ENCODE results near the gene ARSK. TPM values are rescaled to one million over a fixed set of nuclear protein-coding genes. Genes with fewer than 3 reads are reported as not detected.

The ARSK gene
- total RNA-seq, 1 experiment from 2014 or later: 8.5 TPM

GRCh38 chr5:95620870-95621838, 66.3 kb downstream of the ARSK start:
- peak; percentile 74 for DNase-seq
- no peak overlapping the region for H3K23ac ChIP-seq (ENCODE audit: insufficient read length, low read depth, low read length)
- peak overlapping the region; percentile 62 for H3K4me2 ChIP-seq (ENCODE audit: insufficient read depth, insufficient read length, low read length)
- peaks cover 68% of the 10 kb centered on the region for H3K27me3 Mint-ChIP-seq (ENCODE audit: low read depth)
- H4K8ac ChIP-seq (replicated peaks; ENCODE audit: insufficient read length, low read depth, low read length): no peak overlapping the region
- H3K36me3 Mint-ChIP-seq (ENCODE audit: insufficient read depth in 1 of 3, low read depth in 3 of 3): peaks cover 0 to 3% (median 0%) of the 10 kb centered on the region in 3 experiments; a peak in 2 of 7 replicates
- no peak overlapping the region for H2BK15ac ChIP-seq (ENCODE audit: low read depth, low read length)
- H3K79me2 ChIP-seq (ENCODE audit: insufficient read depth, low read length): no peaks in the 10 kb centered on the region
- H3K23me2 ChIP-seq (ENCODE audit: insufficient read length, low read depth, low read length, poor library complexity, severe bottlenecking): peaks cover 13% of the 10 kb centered on the region
- H3K9me3 Mint-ChIP-seq: peaks cover 0 to 5% of the 10 kb centered on the region in 2 experiments; a peak in 2 of 5 replicates
- no peak overlapping the region for H3K9ac ChIP-seq (ENCODE audit: extremely low read depth, insufficient read length, low read length)
- no peak for TF ChIP-seq CTCF (conservative IDR thresholded peaks at IDR 0.05)
- no peak overlapping the region; the same call in 1 of the 2 replicates for H3K14ac ChIP-seq (ENCODE audit: insufficient read depth, low read length)
- H3K27ac Mint-ChIP-seq: no peak overlapping the region
- H3K56ac ChIP-seq (ENCODE audit: insufficient read length, low read depth, low read length): no peak overlapping the region
- peak overlapping the region; percentile 61 to 80 for H3K4me3 Mint-ChIP-seq
- H4K20me1 ChIP-seq (ENCODE audit: control insufficient read depth, insufficient read depth, insufficient read length): no peaks in the 10 kb centered on the region
- H3T11ph ChIP-seq (ENCODE audit: low read length): no peak overlapping the region
- no peak overlapping the region for H2BK5ac ChIP-seq (ENCODE audit: insufficient read length, low read length)
- no peak overlapping the region for H3K27ac ChIP-seq (ENCODE audit: insufficient read length, low read depth, low read length)
- H2BK12ac ChIP-seq (ENCODE audit: insufficient read length, low read depth, low read length): no peak overlapping the region
- no peak overlapping the region for H2AFZ ChIP-seq (ENCODE audit: low read length)
- peaks cover 23% of the 10 kb centered on the region for H3K27me3 ChIP-seq (ENCODE audit: insufficient read depth, low read length)
- H2BK20ac ChIP-seq (ENCODE audit: low read depth, low read length, poor library complexity, severe bottlenecking): no peak overlapping the region
- WGBS (ENCODE audit: extremely low coverage, insufficient read length, low lambda C conversion rate): no CpG with 5 or more reads among the region's 92 CpGs
- no peak overlapping the region for H2AK5ac ChIP-seq (ENCODE audit: insufficient read length, low read length)
- H3K9me3 ChIP-seq (ENCODE audit: control insufficient read depth, low read depth, low read length): no peaks in the 10 kb centered on the region
- no peak overlapping the region for H3K4ac ChIP-seq (ENCODE audit: low read depth, low read length)
- H2BK120ac ChIP-seq (ENCODE audit: low read depth, low read length, poor library complexity, severe bottlenecking): no peak overlapping the region
- peak overlapping the region; percentile 18 for H3K18ac ChIP-seq (ENCODE audit: insufficient read length, low read depth, low read length)
- H4K91ac ChIP-seq (ENCODE audit: insufficient read length, low read depth, low read length): no peak overlapping the region
- no peaks in the 10 kb centered on the region for H3K79me1 ChIP-seq (ENCODE audit: insufficient read depth, low read depth, low read length, poor library complexity, severe bottlenecking)
- H3K4me1 ChIP-seq (ENCODE audit: insufficient read depth, low read length): no peaks in the 10 kb centered on the region
- peaks cover 14% of the 10 kb centered on the region in 2 experiments for H3K4me1 Mint-ChIP-seq
- no peak overlapping the region for H4K5ac ChIP-seq (ENCODE audit: insufficient read length, low read depth, low read length)

Data from H9 (cell line).